HG03575 (cell line): ENCODE data around the gene PTPRM.

Experiments
- ATAC-seq: cut with Tn5 transposase; IDR thresholded peaks from one replicate; pipeline ENCODE4 v1.9.1; 2021; ENCODE audit not compliant: unreplicated experiment, insufficient number of reproducible peaks, low FRiP score; ENCODE audit errors: extremely low read depth

The PTPRM gene

GRCh38 chr18:8356001-8356400 is 788.9 kb downstream of the PTPRM start:
- no peak for ATAC-seq

- ATAC-seq = no peak
Observed at GRCh38 chr18:8357320-8357719, 790.2 kb downstream of the PTPRM start.

- ATAC-seq = no peak
Observed at GRCh38 chr18:8358033-8358765, 791.1 kb downstream of the PTPRM start.

- ATAC-seq = no peak
Observed at GRCh38 chr18:8359076-8359475, 792.0 kb downstream of the PTPRM start.

- no peak for ATAC-seq
Observed at GRCh38 chr18:8359481-8359880, 792.4 kb downstream of the PTPRM start.

- no peak for ATAC-seq
Observed at GRCh38 chr18:8361941-8362471, 794.9 kb downstream of the PTPRM start.

- no peak for ATAC-seq
Observed at GRCh38 chr18:8362863-8363262, 795.7 kb downstream of the PTPRM start.

- ATAC-seq = no peak
Observed at GRCh38 chr18:8364385-8364784, 797.3 kb downstream of the PTPRM start.

- no peak for ATAC-seq
Observed at GRCh38 chr18:8365006-8365405, 797.9 kb downstream of the PTPRM start.

- no peak for ATAC-seq
Observed at GRCh38 chr18:8365528-8365927, 798.4 kb downstream of the PTPRM start.

GRCh38 chr18:8366070-8366469 is 799.0 kb downstream of the PTPRM start:
- no peak for ATAC-seq

- no peak for ATAC-seq
Observed at GRCh38 chr18:8366656-8367055, 799.5 kb downstream of the PTPRM start.

- no peak for ATAC-seq
Observed at GRCh38 chr18:8367217-8367988, 800.3 kb downstream of the PTPRM start.

GRCh38 chr18:8368512-8369217 is 801.5 kb downstream of the PTPRM start:
- no peak for ATAC-seq

GRCh38 chr18:8373486-8373885 is 806.4 kb downstream of the PTPRM start:
- ATAC-seq = no peak

GRCh38 chr18:8374676-8375075 is 807.6 kb downstream of the PTPRM start:
- no peak for ATAC-seq

GRCh38 chr18:8375249-8375648 is 808.1 kb downstream of the PTPRM start:
- ATAC-seq = no peak

GRCh38 chr18:8376113-8376512 is 809.0 kb downstream of the PTPRM start:
- no peak for ATAC-seq

- ATAC-seq = no peak
Observed at GRCh38 chr18:8379187-8379941, 812.2 kb downstream of the PTPRM start.
